Ovary (tissue), 3 donors: ENCODE measurements around the gene BTC.

Experiments
- CTCF ChIP-seq, 3 donors: fragments of 450-650 bp in 2 of 3; fragments of 200-600 bp in 1 of 3; IDR thresholded peaks; one replicate each; pipeline versions ENCODE4 v1.5.1 to v1.8.0; 2016 to 2022; ENCODE audit warnings: antibody characterized with exemption in 3 of 3, mild to moderate bottlenecking in 1 of 3
- EP300 ChIP-seq: sonication (generic); formaldehyde crosslinking; IDR thresholded peaks from one replicate; pipeline ENCODE4 v1.6.1; 2017; ENCODE audit warnings: antibody characterized with exemption
- POLR2A ChIP-seq: fragments of 450-650 bp; IDR thresholded peaks from one replicate; pipeline ENCODE4 v1.6.1; 2017; ENCODE audit warnings: antibody characterized with exemption, mild to moderate bottlenecking, moderate library complexity
- donor health status: DM: no; HTN: no; CAD: no.

- no peak for TF ChIP-seq CTCF (IDR thresholded peaks at IDR 0.05)
- no peak for TF ChIP-seq POLR2A
- no peak for TF ChIP-seq EP300
Measured at GRCh38 chr4:74716436-74716765, 77.9 kb downstream of the BTC start.
